Endothelial cell of umbilical vein (primary cell): ENCODE results near the gene SLC30A2. TPM values are rescaled to one million over a fixed set of nuclear protein-coding genes. Genes with fewer than 3 reads are reported as not detected.

ENCODE experiments used
- BruUV-seq: library from RNA; stranded (reverse); fragments of 400-500 nt; replicated peaks from 2 replicates; lab custom pipeline; 2021; lab: Mats Ljungman, UMichigan
- CTCF ChIA-PET: fragments of 300-600, 350-600 bp; sonication (Branson Sonifier 250); formaldehyde crosslinking; loops from one replicate; lab custom pipeline; 2021; ENCODE audit warnings: antibody characterized with exemption, inconsistent platforms; lab: Charles Lee
- POLR2A ChIA-PET: fragments of 300-600, 350-600 bp; sonication (Branson Sonifier 250); formaldehyde crosslinking; loops from one replicate; lab custom pipeline; 2021; ENCODE audit warnings: antibody characterized with exemption, inconsistent platforms; lab: Charles Lee
- DNase-seq: peaks from one replicate; pipeline ENCODE4 v3.0.0-alpha.2; 2011; ENCODE audit warnings: low read depth, low spot score
- FAIRE-seq: peaks from 2 replicates; lab custom pipeline; 2011; peaks lifted over from hg19 to GRCh38; lab: Jason Lieb, UNC
- H2AFZ ChIP-seq: 2 replicates; pipeline ENCODE4 v1.6.0; 2012; ENCODE audit warnings: low read depth, low read length, control low read depth, inconsistent platforms
- H3K27ac ChIP-seq: 2 replicates; pipeline ENCODE4 v1.5.1; 2011; ENCODE audit warnings: low read depth, mild to moderate bottlenecking, control low read depth, low read length, moderate library complexity; ENCODE audit not compliant: insufficient read depth
- H3K27me3 ChIP-seq, 2 experiments: 2 replicates each; pipeline versions ENCODE4 v1.6.0 to v1.6.1; 2011; ENCODE audit warnings: low read length in 2 of 2, mixed read lengths in 1 of 2; ENCODE audit not compliant: control insufficient read depth in 2 of 2, insufficient read depth in 2 of 2
- H3K36me3 ChIP-seq, 2 experiments: 2 replicates in 1 of 2; 3 replicates in 1 of 2; pipeline ENCODE4 v1.5.1; 2011; ENCODE audit warnings: low read length in 2 of 2, mild to moderate bottlenecking in 1 of 2, moderate library complexity in 1 of 2; ENCODE audit not compliant: control insufficient read depth in 2 of 2, insufficient read depth in 2 of 2; ENCODE audit errors: extremely low read depth in 1 of 2
- H3K4me1 ChIP-seq: 3 replicates; pipeline ENCODE4 v1.5.1; 2011; ENCODE audit warnings: mild to moderate bottlenecking, low read length; ENCODE audit not compliant: control insufficient read depth, insufficient read depth; ENCODE audit errors: extremely low read depth
- H3K4me2 ChIP-seq: 2 replicates; pipeline ENCODE4 v1.6.1; 2011; ENCODE audit warnings: low read length, control low read depth, mixed read lengths; ENCODE audit not compliant: insufficient read depth
- H3K4me3 ChIP-seq, 3 experiments: fragments of 200-600 bp in 1 of 3; sonication (generic), shearing (Covaris generic) in 1 of 3; replicated peaks in 1 of 3; 2 replicates each; pipeline ENCODE4 v1.5.1; 2011 to 2016; ENCODE audit warnings: control low read depth in 3 of 3, low read length in 3 of 3, mild to moderate bottlenecking in 2 of 3, inconsistent platforms in 1 of 3, low read depth in 1 of 3, moderate library complexity in 1 of 3; ENCODE audit not compliant: insufficient read depth in 1 of 3
- H3K79me2 ChIP-seq: 2 replicates; pipeline ENCODE4 v1.6.0; 2012; ENCODE audit warnings: low read length, inconsistent platforms; ENCODE audit not compliant: control insufficient read depth, insufficient read depth
- H3K9ac ChIP-seq: replicated peaks from 2 replicates; pipeline ENCODE3; 2011; ENCODE audit warnings: low read length, control low read depth; ENCODE audit not compliant: insufficient read depth; ENCODE audit errors: extremely low read depth
- H3K9me1 ChIP-seq: replicated peaks from 3 replicates; pipeline ENCODE4 v1.6.0; 2011; ENCODE audit warnings: mild to moderate bottlenecking, low read length; ENCODE audit not compliant: control insufficient read depth, insufficient read depth; ENCODE audit errors: extremely low read depth
- H3K9me3 ChIP-seq: replicated peaks from 2 replicates; pipeline ENCODE4 v1.5.1; 2012; ENCODE audit warnings: low read length, inconsistent platforms; ENCODE audit not compliant: control insufficient read depth, insufficient read depth
- H4K20me1 ChIP-seq: replicated peaks from 2 replicates; pipeline ENCODE3; 2011; ENCODE audit warnings: mild to moderate bottlenecking, low read length; ENCODE audit not compliant: control insufficient read depth, insufficient read depth; ENCODE audit errors: extremely low read depth
- CTCF ChIP-seq, 2 donors: IDR thresholded peaks; 1 replicate in 1 of 2; 2 replicates in 1 of 2; pipeline ENCODE4 v1.5.1; 2011; ENCODE audit warnings: low read length in 2 of 2, mild to moderate bottlenecking in 2 of 2, moderate library complexity in 2 of 2, control low read depth in 1 of 2, inconsistent platforms in 1 of 2, low read depth in 1 of 2; ENCODE audit not compliant: insufficient read depth in 1 of 2; ENCODE audit errors: extremely low read depth in 1 of 2
- EZH2 ChIP-seq: IDR thresholded peaks from 2 replicates; pipeline ENCODE4 v1.6.1; 2012; ENCODE audit warnings: borderline replicate concordance, low read depth, mild to moderate bottlenecking, moderate library complexity, low read length, inconsistent platforms; ENCODE audit not compliant: severe bottlenecking
- FOS ChIP-seq: IDR thresholded peaks from 2 replicates; pipeline ENCODE4 v1.6.1; 2011; ENCODE audit warnings: mild to moderate bottlenecking, low read length, moderate library complexity, borderline replicate concordance; ENCODE audit not compliant: insufficient read depth
- GATA2 ChIP-seq: IDR thresholded peaks from 2 replicates; pipeline ENCODE4 v1.7.0; 2011; ENCODE audit warnings: low read depth, mild to moderate bottlenecking, moderate library complexity, mixed read lengths, low read length; ENCODE audit not compliant: insufficient read length, insufficient read depth
- JUN ChIP-seq: IDR thresholded peaks from 2 replicates; pipeline ENCODE4 v1.6.1; 2011; ENCODE audit warnings: borderline replicate concordance, low read depth; ENCODE audit not compliant: insufficient read length, insufficient read depth
- MAX ChIP-seq: IDR thresholded peaks from 2 replicates; pipeline ENCODE4 v1.6.1; 2011; ENCODE audit not compliant: insufficient read depth, insufficient read length
- MYC ChIP-seq: IDR thresholded peaks from one replicate; pipeline ENCODE4 v1.6.1; 2011; ENCODE audit warnings: mild to moderate bottlenecking, low read depth, low read length
- POLR2A ChIP-seq: IDR thresholded peaks from 2 replicates; pipeline ENCODE4 v1.6.1; 2012; ENCODE audit warnings: low read depth, mild to moderate bottlenecking, control low read depth, low read length
- POLR2AphosphoS5 ChIP-seq: IDR thresholded peaks from 2 replicates; pipeline ENCODE4 v1.6.1; 2012; ENCODE audit warnings: low read depth, mild to moderate bottlenecking, control low read depth, low read length, moderate library complexity; ENCODE audit not compliant: insufficient read depth
- dilution Hi-C: fragments of 300-500 bp; cut with MboI; formaldehyde crosslinking; loops from one replicate; pipeline ENCODE4 v1.15.0; 2019; ENCODE audit warnings: low sequenced_read_pairs; ENCODE audit not compliant: extremely low pct_ligation_motif_present
- intact Hi-C: fragments of 100-400 bp; cut with micrococcal nuclease; formaldehyde crosslinking; loops from one replicate; pipeline ENCODE4 v1.10.0; 2022
- polyA plus RNA-seq, 4 experiments: library from polyadenylated mRNA; depleted of rRNA in 3 of 4; stranded (reverse) in 3 of 4; unstranded in 1 of 4; fragments of >200 nt; gene quantifications; 2 replicates each; pipeline versions ENCODE4 v1.2.1 to v1.2.3, GENCODE V29; 2011 to 2012; ENCODE audit warnings: missing spikeins in 1 of 4
- total RNA-seq: library from RNA; stranded (reverse); gene quantifications from 2 replicates; pipeline ENCODE4 v1.2.3, GENCODE V29; 2021

SLC30A2 gene
- total and polyA plus RNA-seq, 2 donors (not counting 3 experiments of a cell fraction or from before 2014, with no cell fraction given) = not detected

DNA sequence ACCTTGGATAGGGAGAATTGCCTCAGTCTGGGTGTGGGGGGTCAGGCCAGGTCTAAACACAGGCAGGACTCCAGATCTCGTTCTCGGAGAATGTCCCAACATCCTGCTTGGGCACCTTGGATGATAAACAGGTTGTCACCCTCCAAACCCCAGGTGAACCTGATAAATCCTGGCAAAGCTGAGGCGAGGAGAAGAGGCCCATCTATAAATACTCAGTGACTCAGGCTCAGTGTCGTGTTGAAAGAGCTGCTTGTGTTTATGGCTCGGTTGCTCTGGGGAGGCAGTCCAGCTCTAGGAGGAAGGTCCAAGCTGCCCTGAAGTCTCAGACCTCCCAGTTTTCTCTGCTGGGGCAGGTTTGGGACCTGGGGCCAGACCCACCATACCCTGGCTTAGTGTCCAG, 37.3 kb upstream of the SLC30A2 start:
- H3K36me3 ChIP-seq = no peaks in the 10 kb centered on the region
- FAIRE-seq (no peak), DNase-seq (no peak)
- intact Hi-C loops = no loop called here
- dilution Hi-C loops = no loop called here
- no peak overlapping the region for H3K4me2 ChIP-seq
- ChIA-PET POLR2A (no interaction called here), CTCF (interaction anchor here (0.8 to 1.9 kb wide), 2 partner anchors 22 to 62 kb away, joined by 3 to 7 read pairs; no protein-coding TSS in a partner anchor)
- H3K9me3 ChIP-seq = no peaks in the 10 kb centered on the region
- H3K9ac ChIP-seq = no peak overlapping the region
- no peak for TF ChIP-seq CTCF (IDR thresholded peaks at IDR 0.05; ENCODE audit: extremely low read depth in 1 of 2, insufficient read depth in 1 of 2, low read depth in 1 of 2, low read length in 2 of 2)
- no peak for TF ChIP-seq JUN
- TF ChIP-seq POLR2A = no peak
- TF ChIP-seq MYC = no peak
- TF ChIP-seq EZH2 = no peak
- TF ChIP-seq FOS = no peak
- no peak for TF ChIP-seq MAX
- TF ChIP-seq POLR2AphosphoS5 = no peak
- no peak for TF ChIP-seq GATA2
- H3K4me3 ChIP-seq = no peak overlapping the region
- H4K20me1 ChIP-seq = no peaks in the 10 kb centered on the region
- H3K27me3 ChIP-seq = peaks cover 0 to 4% of the 10 kb centered on the region in 2 experiments
- no peaks in the 10 kb centered on the region for H3K9me1 ChIP-seq
- BruUV-seq = no TSS peak
- no peaks in the 10 kb centered on the region for H3K79me2 ChIP-seq
- H3K27ac ChIP-seq = no peak overlapping the region
- no peaks in the 10 kb centered on the region for H3K4me1 ChIP-seq
- H2AFZ ChIP-seq = no peak overlapping the region
